GM12801 (cell line): ENCODE measurements around the gene METTL13.

Experiments
- CTCF ChIP-seq: IDR thresholded peaks from one replicate; pipeline ENCODE4 v1.5.1; 2011; ENCODE audit warnings: control low read depth; ENCODE audit not compliant: insufficient read length; ENCODE audit errors: extremely low read depth

Gene METTL13

GRCh38 chr1:171781176-171781875 is at the start of gene METTL13:
TSS of gene METTL13 (plus strand) at chr1:171781660. CDS start at chr1:171781968, 308 bp downstream.
- TF ChIP-seq CTCF, result no peak

GRCh38 chr1:171736196-171736595 is 45.3 kb upstream of the METTL13 start:
- TF ChIP-seq CTCF, result no peak

GRCh38 chr1:171738911-171739310 is 42.5 kb upstream of the METTL13 start:
- TF ChIP-seq CTCF, result no peak

- TF ChIP-seq CTCF, result no peak
These were observed 41.8 kb upstream of the METTL13 start for GRCh38 chr1:171739656-171740055.

- no peak for TF ChIP-seq CTCF
These were observed 41.0 kb upstream of the METTL13 start for GRCh38 chr1:171740356-171740863.

GRCh38 chr1:171740987-171741871 is 40.2 kb upstream of the METTL13 start:
- TF ChIP-seq CTCF, result no peak

GRCh38 chr1:171741872-171742576 is 39.4 kb upstream of the METTL13 start, which contains the start of gene VAMP4:
TSS of gene VAMP4 (minus strand) at chr1:171742065. CDS start at chr1:171738414, 3,651 bp downstream.
- no peak for TF ChIP-seq CTCF
